Measurements from ENCODE around the gene IL7R.

GRCh38 chr5:35880156-35880555 is 23.5 kb downstream of the IL7R start:
- TF ChIP-seq CTCF (IDR thresholded peaks at IDR 0.05; ENCODE audit: insufficient read depth, low read depth, low read length) (no peak), EZH2 (IDR thresholded peaks at IDR 0.05; ENCODE audit: insufficient read depth, low read length) (no peak)
